Adrenal gland (tissue), 5 donors: ENCODE data around the gene CFAP97D1.

Experiments
- CTCF ChIP-seq, 6 experiments: fragments of 450-650 bp in 4 of 6; fragments of 200-600 bp in 2 of 6; sonication (generic) in 1 of 6; IDR thresholded peaks; 1 replicate in 5 of 6; 2 replicates in 1 of 6; pipeline versions ENCODE4 v1.5.1 to v1.8.0; 2016 to 2021; ENCODE audit warnings: antibody characterized with exemption in 6 of 6, mild to moderate bottlenecking in 2 of 6, moderate library complexity in 1 of 6
- POLR2A ChIP-seq, 2 donors: fragments of 450-650 bp; IDR thresholded peaks; one replicate each; pipeline ENCODE4 v1.6.1; 2017; ENCODE audit warnings: antibody characterized with exemption in 2 of 2, mild to moderate bottlenecking in 2 of 2, moderate library complexity in 1 of 2
- donor health status: DM: no; HTN: no; CAD: no.

- no peak for TF ChIP-seq CTCF (IDR thresholded peaks at IDR 0.05)
- TF ChIP-seq POLR2A (IDR thresholded peaks at IDR 0.05), result peak in 1 of 2 donors; percentile 45
These were observed 53.0 kb downstream of the CFAP97D1 start, which contains the start of gene MPP3 for GRCh38 chr17:43832976-43833829.
